GM13976 (cell line): ENCODE results near the gene DNM2.

ENCODE experiments used
- DNase-seq: peaks from one replicate; pipeline ENCODE4 v3.0.0; 2012; ENCODE audit warnings: low spot score
- CTCF ChIP-seq: IDR thresholded peaks from 2 replicates; pipeline ENCODE4 v1.5.1; 2012; ENCODE audit warnings: borderline replicate concordance, mild to moderate bottlenecking; ENCODE audit not compliant: insufficient read depth; ENCODE audit errors: extremely low read depth, missing control alignments, control extremely low read depth
- in situ Hi-C: fragments of 300-500 bp; cut with MboI; formaldehyde crosslinking; loops from one replicate; pipeline ENCODE4 v1.12.0; 2022; ENCODE audit warnings: low sequenced_read_pairs, mixed read lengths, inconsistent platforms; ENCODE audit not compliant: unreplicated experiment

DNM2 gene

GRCh38 chr19:10735741-10736140 is 17.9 kb downstream of the DNM2 start:
- DNase-seq, result no peak
- in situ Hi-C loops, result no loop called here
- no peak for TF ChIP-seq CTCF

- no peak for TF ChIP-seq CTCF
- DNase-seq, result no peak
- in situ Hi-C loops, result no loop called here
Measured at GRCh38 chr19:10736189-10736588, 18.3 kb downstream of the DNM2 start.

- in situ Hi-C loops, result no loop called here
- TF ChIP-seq CTCF, result no peak
Measured at GRCh38 chr19:10736916-10737551, 19.2 kb downstream of the DNM2 start.

GRCh38 chr19:10737722-10738121 is 19.8 kb downstream of the DNM2 start:
- no peak for TF ChIP-seq CTCF
- in situ Hi-C loops, result no loop called here

More at GRCh38 chr19:10736916-10737551, 19.2 kb downstream of the DNM2 start:
- DNase-seq, result no peak

GRCh38 chr19:10740798-10741197 is 22.9 kb downstream of the DNM2 start:
- no peak for DNase-seq
- no peak for TF ChIP-seq CTCF
- in situ Hi-C loops, result no loop called here

More at GRCh38 chr19:10737722-10738121, 19.8 kb downstream of the DNM2 start:
- no peak for DNase-seq

- DNase-seq, result no peak
- in situ Hi-C loops, result no loop called here
- TF ChIP-seq CTCF, result no peak
Measured at GRCh38 chr19:10742476-10742875, 24.6 kb downstream of the DNM2 start.
